GM21717 (cell line): ENCODE data around the gene SALL4.
"Not testable (repeated sequence)": the region's sequence is repeated elsewhere in the genome, so short reads cannot be mapped to it uniquely, and the experiment has no call there.

Source experiments
- ATAC-seq: cut with Tn5 transposase; IDR thresholded peaks from one replicate; pipeline ENCODE4 v1.9.1; 2021; ENCODE audit warnings: mild to moderate bottlenecking, moderate library complexity; ENCODE audit not compliant: unreplicated experiment

SALL4 gene

DNA sequence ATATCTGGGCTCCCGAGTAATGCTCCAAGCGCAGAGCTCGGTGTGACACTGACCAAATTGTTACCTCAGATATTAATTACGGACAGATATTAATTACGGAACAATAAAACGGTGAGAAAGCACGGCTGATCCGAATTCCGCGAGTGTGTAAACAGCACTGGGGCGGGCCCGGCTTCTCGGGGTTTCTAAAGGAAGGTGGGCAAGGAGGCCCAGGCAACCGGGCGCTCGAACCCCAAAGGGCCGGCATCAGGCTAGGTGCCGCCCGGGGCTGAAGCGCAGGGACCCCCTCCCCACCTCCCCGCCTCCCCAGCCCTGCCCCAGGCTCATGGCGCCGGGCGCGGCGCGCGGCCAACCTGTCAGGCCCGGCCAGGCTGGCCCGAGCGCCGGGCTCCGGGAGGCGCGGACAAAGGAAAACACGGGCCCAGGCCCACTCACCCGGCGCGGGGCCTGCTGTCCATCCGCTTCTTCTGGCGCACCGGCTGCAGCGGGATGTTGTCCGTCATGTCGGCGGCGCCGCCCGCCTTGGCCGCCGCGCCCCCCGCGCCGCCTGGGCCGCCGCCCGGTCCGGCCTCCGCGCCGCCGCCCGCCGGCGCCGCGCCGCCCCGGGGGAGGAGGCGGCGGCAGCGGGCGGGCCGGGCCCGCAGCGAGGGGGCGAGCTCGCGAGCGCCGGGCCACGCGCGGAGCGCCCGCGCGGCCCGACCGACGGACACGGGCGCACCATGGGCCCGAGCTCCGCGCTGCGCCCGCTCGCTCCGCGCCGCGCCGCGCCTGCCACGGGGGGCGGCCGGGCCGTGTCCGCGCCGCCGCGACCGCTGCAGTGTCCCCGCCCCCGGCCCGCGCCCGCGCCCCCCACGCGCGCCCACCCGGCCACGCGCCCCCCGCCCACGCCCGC, 34.2 kb downstream of the SALL4 start, which contains the start of gene ATP9A:
Gene ATP9A, minus strand, starts transcription at position 524 of the 892 bp plus-strand sequence. Its CDS starts 21 bp downstream, at position 503.
- no peak for ATAC-seq

DNA sequence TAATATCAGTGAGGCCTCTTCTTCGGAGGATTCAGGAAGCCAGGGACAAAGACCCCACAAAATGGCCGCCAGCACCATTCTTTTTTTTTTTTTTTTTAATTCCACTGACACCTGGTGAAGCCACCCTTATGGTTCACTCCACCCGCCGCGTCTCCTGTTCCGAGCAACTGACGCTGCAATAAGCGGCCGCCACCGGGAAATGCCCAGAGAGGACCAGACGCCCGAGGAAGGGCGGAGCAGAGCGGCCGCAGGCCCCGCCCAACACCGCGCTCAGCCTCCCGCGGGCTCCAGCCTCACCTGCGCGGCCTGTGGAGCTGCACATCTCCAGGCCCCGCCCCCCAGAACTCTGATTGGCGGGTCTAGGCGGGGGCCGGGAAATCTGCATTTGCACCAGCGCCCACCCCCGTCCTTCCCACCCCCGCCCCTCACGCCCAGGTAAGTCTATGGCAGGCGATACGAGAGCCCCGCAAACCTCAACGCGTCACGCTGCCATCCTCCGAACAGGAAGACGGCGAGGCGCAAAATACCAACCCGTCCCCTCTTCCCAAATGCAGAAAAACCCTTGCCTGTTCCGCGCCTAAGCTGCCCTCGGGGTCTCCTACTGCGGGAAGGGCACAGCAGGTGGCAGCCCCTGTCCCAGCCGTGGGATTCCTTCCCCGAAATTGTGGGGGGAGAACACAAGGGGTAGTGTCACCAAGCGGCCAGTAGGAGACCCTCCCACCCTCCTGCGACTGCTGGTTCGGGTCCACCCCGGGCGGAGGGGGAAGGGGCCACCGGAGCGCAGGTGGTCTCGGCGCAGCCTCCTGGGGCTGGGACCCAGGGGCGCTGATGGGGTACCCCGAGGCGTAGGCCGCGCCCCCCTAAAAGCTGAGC, 35.1 kb downstream of the SALL4 start:
- no peak for ATAC-seq

DNA sequence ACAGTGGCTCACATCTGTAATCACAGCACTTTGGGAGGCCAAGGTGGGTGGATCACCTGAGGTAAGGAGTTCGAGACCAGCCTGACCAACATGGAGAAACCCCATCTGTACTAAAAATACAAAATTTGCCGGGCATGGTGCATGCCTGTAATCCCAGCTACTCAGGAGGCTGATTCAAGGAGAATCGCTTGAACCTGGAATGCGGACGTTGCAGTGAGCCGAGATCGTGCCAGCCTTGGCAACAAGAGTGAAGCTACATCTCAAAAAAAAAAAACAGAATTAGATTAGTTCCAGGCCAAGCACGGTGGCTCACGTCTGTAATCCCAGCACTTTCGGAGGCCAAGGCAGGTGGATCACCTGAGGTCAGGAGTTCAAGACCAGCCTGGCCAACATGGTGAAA, 36.9 kb downstream of the SALL4 start:
- ATAC-seq = not testable (repeated sequence)

DNA sequence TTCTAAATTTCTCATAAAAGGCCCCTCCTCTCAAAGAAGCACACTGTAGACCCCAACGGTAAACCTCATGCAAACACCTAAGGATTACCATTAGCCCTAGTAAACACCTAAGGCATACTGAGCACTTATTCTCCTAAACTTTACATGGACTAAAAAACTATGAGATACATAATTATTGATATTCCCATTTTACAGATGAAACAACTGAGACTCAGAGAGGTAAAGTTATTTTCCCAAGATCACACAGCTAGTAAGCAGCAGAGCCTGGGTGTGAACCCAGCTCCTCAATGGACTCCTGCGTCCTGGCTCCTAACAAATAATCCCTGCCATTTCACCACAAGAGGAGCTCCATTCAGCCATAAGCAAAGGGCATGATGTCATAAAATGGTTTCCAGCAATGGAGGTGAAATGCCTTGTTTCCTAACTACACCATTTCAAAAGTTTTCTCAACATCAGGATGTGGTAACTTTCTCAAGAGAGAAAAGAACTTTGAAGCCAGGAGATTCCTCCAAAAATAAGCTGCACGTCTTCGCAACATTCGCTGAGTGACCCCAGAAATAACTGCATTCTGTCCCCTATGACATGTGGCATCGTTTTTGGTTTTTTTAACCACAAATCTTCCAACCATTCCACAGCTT, 38.2 kb downstream of the SALL4 start:
- ATAC-seq = no peak

DNA sequence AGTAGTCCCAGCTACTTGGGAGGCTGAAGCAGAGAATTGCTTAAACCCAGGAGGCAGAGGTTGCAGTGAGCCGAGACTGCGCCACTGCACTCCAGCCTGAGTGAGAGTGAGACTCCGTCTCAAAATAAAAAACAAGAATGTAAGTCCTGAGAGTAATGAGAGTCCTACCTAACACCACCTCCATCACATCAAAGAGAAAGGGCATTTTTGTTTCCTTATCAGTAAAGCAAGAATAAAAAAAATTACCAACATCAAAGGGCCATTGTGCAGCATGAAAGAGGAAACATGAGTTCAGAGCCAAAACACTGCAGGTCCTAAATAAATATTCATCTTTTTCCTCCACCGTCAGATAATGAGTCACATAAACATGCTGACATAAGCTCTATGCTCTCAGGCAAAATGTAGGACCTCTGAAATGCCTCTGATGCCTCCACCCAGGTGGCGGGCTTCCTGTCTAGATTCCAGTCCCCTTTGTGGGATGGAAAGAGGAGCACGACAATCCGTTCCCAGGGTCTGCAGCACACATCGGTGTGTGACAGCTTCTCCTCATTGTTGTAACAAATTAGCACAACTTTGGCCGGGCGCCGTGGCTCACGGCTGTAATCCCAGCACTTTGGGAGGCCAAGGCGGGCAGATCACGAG, 41.3 kb downstream of the SALL4 start:
- ATAC-seq = no peak

DNA sequence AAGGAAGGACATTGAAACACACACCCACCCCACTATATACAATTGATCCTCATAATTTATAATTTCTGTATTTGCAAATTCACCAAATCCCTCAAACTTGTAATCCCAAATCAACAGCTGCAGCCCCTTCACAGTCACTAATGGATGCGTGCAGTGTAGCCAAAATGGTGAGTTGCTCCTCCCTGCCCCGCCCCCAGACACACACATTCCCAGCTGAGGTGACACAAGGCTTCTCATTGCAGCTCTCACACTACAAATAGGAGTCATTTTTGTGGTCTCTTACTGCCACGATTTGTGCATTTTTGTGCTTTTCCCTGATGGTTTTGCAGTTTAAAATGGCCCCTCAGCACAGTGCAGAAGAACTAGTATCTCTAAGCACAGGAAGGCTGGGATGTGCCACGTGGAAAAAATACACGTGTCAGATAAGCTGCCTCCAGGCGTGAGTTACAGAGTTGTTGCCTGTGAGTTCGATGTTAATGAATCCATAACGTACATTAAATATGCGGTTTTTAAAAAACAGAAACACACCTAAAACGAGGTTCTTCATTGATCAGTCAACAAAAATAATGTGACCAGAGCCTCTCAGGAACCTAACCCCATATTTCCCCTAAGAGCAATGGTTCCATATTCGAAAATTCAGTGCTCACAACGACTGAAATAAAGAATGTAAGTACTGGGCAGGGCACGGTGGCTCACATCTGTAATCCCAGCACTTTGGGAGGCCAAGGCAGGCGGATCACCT, 42.4 kb downstream of the SALL4 start:
- ATAC-seq = no peak

DNA sequence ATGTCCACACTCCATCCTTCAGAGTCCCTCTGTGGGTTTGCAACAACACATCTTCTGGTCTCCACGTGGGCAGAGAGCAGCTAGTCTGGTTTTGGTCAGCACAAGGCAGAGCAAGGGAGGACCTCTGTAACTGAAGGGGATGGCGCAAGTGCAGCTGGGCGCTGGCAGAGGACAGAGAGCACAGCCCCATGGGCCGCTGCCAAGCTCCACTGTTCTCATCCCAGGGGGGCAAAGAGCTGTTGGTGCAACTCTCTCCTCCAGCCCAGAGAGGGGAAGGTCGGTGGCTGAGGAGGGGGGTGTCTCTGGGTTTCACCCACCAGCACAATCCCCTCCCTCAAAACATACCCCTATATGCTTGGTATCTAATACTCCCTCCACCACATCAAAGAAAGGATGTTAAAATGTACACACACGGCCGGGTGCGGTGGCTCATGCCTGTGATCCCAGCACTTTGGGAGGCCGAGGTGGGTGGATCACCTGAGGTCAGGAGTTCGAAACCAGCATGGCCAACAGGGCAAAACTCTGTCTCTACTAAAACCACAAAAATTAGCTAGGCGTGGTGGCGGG, 43.3 kb downstream of the SALL4 start:
- no peak for ATAC-seq

DNA sequence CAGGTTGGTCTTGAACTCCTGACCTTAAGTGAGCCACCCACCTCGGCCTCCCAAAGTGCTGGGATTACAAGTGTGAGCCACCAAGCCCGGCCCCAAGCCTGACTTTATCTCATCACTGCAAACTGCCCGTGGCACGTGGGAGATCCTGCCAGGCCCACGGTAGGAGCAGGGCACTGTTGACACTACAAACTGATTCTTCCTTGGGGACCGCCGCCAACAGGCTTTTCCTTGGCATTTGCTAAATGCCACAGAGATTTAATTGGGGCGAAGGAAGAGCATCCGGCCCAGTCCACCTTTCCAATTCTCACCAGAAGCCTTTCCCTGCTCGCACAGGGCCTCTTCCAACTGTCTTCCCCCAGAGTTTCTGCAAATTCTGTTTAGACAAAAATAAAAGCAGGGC, 45.1 kb downstream of the SALL4 start:
- no peak for ATAC-seq

DNA sequence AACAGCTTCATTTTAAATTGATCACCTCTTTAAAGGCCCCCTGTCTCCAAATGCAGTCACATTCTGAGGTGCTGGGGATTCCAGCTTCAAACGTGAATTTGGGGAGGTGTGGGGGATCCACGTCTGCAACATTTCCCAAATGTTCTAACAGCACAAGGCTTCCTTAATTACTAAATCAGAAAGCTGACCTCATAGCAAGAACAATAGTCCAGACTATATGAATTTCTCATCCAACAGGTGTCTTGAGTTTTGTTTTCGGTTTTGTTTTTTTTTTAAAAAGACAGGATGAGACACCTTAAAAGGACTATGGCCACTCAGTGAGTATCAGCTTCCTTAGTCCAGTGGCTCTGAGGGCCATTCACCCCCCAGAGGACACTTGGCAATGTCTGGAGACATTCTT, 45.7 kb downstream of the SALL4 start:
- no peak for ATAC-seq

DNA sequence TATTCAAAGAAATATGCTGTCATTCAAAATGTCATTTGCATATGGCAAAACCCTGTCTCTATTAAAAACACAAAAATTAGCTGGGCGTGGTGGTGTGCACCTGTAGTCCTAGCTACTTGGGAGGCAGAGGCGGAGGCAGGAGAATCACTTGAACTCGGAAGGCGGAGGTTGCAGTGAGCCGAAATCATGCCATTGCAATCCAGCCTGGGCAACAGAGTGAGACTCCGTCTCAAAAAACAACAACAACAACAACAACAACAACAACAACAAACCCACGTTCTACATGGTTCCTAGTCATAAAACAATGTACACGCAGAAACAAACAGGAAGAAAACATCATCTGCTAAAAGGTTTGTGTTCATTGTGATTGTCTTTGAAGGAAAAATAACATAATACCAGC, 49.1 kb downstream of the SALL4 start:
- not testable (repeated sequence) for ATAC-seq

DNA sequence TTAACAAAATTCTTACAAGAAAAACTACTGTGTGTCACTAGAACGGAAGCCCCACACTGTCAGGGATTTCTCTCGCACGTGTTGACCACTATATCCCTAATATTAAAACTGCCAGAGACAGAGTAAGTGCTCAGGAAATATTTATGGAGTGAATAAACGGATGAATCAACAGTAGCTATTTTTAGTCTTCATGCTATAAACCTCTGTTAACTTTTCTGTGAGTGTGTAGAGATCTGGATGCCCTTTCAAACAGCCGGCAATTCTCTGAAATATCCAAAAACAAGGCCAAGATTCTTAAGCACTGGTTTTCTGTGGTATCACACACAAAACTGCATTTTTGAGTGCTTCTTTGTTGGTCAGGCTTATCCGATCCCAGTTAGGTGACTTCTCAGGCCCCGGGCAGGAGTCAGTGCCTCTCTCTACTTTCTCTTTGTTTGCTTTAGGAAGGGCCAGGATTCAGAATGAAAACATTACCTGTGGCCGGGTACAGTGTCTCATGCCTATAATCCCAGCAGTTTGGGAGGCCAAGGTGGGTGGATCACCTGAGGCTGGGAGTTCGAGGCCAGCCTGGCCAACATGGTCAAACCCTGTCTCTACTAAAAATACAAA, 49.9 kb downstream of the SALL4 start:
- ATAC-seq = no peak

DNA sequence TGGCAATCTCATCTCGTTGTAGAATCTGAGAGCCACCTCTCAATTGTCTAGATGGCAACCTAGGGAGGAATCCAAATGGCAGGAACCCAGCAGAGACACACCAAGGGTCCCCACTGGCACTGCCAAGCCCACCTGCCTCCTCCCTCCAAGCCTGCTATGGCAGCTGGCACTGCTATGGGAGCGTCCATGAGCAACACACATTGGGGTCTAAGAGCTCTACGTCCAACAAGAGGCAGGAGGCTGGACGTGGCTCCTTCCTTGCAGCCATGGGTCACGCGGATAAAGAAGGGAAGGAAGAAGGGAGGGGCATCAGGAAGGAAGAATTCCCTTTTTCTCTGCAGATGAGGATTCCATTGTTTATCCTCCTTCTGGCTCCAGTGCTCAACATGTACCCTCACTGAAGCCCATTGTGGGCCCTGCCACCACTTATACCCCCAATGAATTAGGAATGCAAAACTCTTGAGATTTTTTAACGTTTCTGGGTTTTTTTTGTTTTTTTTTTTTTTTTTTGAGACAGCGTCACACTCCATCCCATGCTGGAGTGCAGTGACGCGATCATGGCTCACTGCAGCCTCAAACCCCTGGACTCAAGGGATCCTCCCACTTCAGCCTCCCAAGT, 51.4 kb downstream of the SALL4 start:
- no peak for ATAC-seq

DNA sequence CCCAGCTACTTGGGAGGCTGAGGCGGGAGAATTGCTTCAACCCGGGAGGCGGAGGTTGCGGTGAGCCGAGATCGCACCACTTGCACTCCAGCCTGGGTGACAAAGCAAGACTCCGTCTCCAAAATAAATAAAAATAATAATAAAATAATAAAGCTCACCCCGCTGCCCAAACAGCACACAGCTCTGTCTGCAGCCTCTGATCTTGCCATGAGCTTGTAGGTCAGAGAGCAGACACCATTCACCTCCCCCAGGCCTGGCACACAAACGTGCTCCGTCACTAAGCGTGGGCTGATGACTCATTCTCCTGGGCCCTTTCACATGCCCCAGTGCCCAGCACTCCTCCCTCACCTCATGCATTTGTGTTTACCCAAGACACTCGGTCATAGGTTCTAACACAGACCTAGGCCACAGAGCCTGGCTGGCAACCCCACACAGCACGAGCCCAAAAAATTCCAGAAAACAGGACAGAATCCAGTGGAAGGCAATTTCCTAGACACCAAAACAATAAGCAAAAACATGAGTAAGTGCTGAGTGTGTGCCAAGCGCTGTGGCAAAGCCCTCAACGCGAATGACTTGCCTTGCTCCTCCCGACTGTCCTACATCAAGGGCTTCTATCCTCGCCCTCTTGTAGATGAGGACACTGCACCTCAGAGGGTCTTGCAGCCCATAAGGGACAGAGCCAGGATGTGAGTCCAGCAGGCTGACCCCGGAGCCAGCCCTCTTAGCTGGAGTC, 52.1 kb downstream of the SALL4 start:
- no peak for ATAC-seq

DNA sequence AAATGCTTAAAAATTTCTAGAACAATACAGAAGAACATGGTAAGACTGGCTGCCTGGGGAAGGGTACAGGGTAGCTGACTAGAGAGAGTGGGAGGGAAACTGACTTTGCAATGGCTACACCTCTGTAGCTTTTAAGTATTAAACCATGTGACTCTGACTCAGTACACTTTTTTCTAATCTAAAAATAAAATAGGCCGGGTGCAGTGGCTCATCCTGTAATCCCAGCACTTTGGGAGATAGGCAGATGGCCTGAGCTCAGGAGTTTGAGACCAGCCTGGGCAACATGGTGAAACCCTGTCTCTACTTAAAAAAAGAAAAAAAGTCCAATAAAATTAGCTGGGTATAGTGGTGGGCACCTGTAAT, 52.7 kb downstream of the SALL4 start:
- no peak for ATAC-seq

DNA sequence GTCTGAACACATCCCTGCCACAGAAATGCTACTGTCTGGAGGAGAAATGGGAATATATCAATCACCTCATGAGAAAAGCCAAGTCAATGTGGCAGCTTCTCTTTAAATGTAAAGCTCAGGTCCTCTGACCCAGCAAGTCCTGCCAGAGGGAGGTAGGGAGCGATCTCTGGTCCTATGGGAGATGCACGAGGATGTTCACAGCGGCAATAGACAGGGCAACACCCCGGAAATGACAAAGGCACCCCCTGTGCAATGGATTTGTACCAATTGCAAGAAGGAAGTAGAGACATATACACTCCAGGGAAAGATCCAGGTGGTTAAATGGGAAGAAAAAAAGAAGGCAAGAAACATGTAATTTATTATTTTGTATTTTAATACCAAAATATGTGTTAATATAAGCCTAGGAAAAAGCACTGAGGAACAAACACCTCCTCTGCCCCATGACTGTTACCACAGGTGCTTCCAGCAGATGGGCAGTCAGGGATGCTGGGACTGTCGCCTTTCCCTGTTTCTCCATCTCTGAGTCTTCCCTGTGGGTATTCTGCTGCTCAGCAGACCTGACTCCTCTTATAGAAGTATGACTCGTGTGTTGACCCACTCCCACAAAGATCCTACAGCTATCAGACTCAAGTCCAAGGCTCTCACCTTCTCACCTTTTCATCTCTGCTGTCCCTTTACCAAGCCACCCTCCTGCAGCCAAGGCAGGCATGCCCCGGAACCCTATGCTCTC, 55.0 kb downstream of the SALL4 start:
- no peak for ATAC-seq

DNA sequence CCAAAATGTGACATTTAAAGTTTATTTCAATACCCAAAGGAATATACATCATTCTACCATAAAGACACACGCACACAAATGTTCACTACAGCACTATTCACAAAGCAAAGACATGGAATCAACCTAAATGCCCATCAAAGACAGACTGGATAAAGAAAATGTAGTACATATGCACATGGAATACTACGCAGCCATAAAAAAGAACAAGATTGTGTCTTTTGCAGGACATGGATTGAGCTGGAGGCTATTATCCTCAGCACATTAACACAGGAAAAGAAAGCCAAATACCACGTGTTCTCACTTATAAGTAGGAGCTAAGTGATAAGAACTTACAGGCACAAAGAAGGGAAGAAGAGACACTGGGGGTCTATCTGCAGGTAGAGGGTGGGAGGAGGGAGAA, 56.5 kb downstream of the SALL4 start:
- no peak for ATAC-seq

DNA sequence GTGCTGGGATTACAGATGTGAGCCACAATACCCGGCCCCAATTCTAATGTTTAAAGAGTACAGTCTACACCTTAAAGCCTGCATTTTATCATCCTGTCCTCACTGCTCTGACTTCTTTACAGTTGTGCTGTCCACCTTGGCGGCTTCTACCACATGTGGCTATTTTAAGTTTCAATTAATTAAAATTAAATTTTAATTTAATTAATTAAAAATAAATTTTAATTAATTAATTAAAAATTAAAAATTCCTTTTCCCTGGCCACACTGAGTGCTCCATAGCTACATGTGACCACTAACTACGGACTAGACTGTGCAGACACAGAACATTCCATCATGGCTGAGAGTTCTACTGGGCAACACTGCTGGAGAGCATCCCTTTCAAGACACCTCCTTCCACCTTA, 61.5 kb downstream of the SALL4 start:
- ATAC-seq = no peak

DNA sequence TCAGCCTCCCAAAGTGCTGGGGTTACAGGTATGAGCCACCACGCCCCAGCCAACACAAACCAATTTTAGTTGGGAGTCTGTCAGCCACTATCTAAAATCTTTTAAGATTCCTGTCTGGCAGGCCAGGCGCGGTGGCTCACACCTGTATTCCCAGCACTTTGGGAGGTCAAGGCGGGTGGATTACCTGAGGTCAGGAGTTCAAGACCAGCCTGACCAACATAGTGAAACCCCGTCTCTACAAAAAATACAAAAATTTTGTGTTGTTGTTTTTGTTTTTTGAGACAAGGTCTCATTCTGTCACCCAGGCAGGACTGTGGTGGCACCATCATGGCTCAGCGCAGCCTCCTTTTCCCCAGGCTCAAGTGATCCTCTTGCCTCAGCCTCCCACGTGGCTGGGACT, 62.0 kb downstream of the SALL4 start:
- not testable (repeated sequence) for ATAC-seq
